ENCODE results near the gene SELP. TPM values are rescaled to one million over a fixed set of nuclear protein-coding genes. Genes with fewer than 3 reads are reported as not detected.

Gene SELP
- total RNA-seq, 1 donor from 2014 or later = not detected

DNA sequence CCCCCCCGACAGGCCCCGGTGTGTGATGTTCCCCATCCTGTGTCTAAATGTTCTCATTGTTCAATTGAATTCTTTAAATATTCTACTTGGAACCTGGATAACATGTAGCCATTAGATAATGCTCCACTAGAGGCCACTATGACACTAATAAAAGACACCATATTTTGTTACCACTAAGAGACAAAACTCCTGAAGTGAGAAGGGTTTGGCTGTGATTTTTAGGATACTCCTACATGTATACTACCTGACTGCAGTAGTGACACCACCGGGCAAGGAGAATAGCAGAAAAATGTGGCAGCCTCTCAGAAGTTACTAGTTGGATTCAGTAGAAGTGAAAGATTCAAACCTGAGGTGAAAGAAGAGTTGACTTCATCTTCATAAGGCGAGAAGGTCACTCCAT is 79.6 kb downstream of the SELP start:
- H3K27me3 ChIP-seq (ENCODE audit: control insufficient read depth, insufficient read depth, low read length) = no peaks in the 10 kb centered on the region
- H3K36me3 ChIP-seq (ENCODE audit: control insufficient read depth, insufficient read depth, low read length) = no peaks in the 10 kb centered on the region
- no peak overlapping the region for H3K4me3 ChIP-seq (ENCODE audit: low read depth, low read length)
- no peak for DNase-seq (ENCODE audit: low read depth)
- TF ChIP-seq, protein P1, sequence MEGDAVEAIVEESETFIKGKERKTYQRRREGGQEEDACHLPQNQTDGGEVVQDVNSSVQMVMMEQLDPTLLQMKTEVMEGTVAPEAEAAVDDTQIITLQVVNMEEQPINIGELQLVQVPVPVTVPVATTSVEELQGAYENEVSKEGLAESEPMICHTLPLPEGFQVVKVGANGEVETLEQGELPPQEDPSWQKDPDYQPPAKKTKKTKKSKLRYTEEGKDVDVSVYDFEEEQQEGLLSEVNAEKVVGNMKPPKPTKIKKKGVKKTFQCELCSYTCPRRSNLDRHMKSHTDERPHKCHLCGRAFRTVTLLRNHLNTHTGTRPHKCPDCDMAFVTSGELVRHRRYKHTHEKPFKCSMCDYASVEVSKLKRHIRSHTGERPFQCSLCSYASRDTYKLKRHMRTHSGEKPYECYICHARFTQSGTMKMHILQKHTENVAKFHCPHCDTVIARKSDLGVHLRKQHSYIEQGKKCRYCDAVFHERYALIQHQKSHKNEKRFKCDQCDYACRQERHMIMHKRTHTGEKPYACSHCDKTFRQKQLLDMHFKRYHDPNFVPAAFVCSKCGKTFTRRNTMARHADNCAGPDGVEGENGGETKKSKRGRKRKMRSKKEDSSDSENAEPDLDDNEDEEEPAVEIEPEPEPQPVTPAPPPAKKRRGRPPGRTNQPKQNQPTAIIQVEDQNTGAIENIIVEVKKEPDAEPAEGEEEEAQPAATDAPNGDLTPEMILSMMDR (IDR thresholded peaks at IDR 0.05; ENCODE audit: insufficient read depth, low read length, poor library complexity, severe bottlenecking) = peak; percentile 56

- no peaks in the 10 kb centered on the region for H3K36me3 ChIP-seq (ENCODE audit: control insufficient read depth, insufficient read depth, low read length)
- no peak overlapping the region for H3K4me3 ChIP-seq (ENCODE audit: low read depth, low read length)
- TF ChIP-seq, protein P1 (IDR thresholded peaks at IDR 0.05; ENCODE audit: insufficient read depth, low read length, poor library complexity, severe bottlenecking) = no peak
- H3K27me3 ChIP-seq (ENCODE audit: control insufficient read depth, insufficient read depth, low read length) = no peaks in the 10 kb centered on the region
- DNase-seq (ENCODE audit: low read depth) = no peak
Observed at GRCh38 chr1:169548282-169548681, 81.6 kb downstream of the SELP start.

- no peak overlapping the region for H3K4me3 ChIP-seq (ENCODE audit: low read depth, low read length)
- H3K36me3 ChIP-seq (ENCODE audit: control insufficient read depth, insufficient read depth, low read length) = no peaks in the 10 kb centered on the region
- DNase-seq (ENCODE audit: low read depth) = peak; percentile 29
- TF ChIP-seq, protein P1 (IDR thresholded peaks at IDR 0.05; ENCODE audit: insufficient read depth, low read length, poor library complexity, severe bottlenecking) = peak; percentile 73
- no peaks in the 10 kb centered on the region for H3K27me3 ChIP-seq (ENCODE audit: control insufficient read depth, insufficient read depth, low read length)
Observed at GRCh38 chr1:169546087-169546995, 83.6 kb downstream of the SELP start.

- Histone ChIP-seq H3K4me3 (ENCODE audit: low read depth, low read length) (no peak overlapping the region), H3K36me3 (ENCODE audit: control insufficient read depth, insufficient read depth, low read length) (no peaks in the 10 kb centered on the region), H3K27me3 (ENCODE audit: control insufficient read depth, insufficient read depth, low read length) (no peaks in the 10 kb centered on the region)
- no peak for DNase-seq (ENCODE audit: low read depth)
- TF ChIP-seq, protein P1 (IDR thresholded peaks at IDR 0.05; ENCODE audit: insufficient read depth, low read length, poor library complexity, severe bottlenecking) = no peak
Observed at GRCh38 chr1:169545472-169545871, 84.5 kb downstream of the SELP start.

DNA sequence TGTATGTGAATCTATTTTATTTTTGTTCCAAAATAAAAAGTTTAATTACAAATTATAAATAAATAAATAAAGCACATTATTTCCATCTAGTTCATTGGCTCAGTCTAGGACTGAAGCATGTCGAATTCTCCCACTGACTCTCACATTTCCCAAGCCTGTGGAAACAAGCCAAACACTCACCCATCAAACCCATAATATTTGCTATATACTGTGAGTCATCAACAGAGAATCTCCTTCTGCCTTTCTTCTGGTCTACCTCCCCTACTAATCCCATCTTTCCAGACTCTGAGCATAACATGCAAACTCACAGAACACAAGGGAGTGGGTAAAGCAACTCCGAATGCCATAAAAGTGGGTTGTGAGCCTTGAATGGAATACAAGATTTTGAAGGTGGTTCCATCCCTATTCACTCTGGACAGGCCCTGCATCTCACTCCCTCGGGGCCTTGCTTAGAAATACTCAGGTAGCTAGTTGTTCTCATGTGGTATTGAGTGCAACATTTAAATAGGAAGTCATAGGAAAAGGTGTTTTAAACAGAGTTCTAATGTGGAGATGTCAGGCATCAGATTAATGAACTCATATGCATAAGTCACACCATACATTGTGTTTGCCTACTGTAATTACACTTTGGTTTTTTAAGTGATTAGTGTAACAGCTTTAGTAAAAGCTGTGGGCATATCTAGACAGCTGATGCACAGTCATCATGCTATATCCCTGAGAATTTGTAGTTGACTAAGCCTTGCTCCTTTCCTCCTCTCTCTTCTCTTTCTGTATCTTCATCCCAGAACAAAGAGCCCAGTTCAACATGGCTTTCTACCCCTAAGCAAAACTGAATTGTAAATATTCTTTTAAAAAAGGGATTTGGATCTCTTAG is 90.7 kb downstream of the SELP start:
- DNase-seq (ENCODE audit: low read depth) = peak; percentile 41

More for the DNA sequence above, 90.7 kb downstream of the SELP start:
- no peaks in the 10 kb centered on the region for H3K36me3 ChIP-seq (ENCODE audit: control insufficient read depth, insufficient read depth, low read length)
- no peak overlapping the region for H3K4me3 ChIP-seq (ENCODE audit: low read depth, low read length)
- TF ChIP-seq, protein P1 (IDR thresholded peaks at IDR 0.05; ENCODE audit: insufficient read depth, low read length, poor library complexity, severe bottlenecking) = no peak
- no peaks in the 10 kb centered on the region for H3K27me3 ChIP-seq (ENCODE audit: control insufficient read depth, insufficient read depth, low read length)

Other genes with a start within 250 kb of the SELP start
- gene CCDC181, start 202.7 kb downstream of the SELP start, total RNA-seq = 3.4 and 4.8 TPM in 2 replicates
- 23.9 and 26.8 TPM in 2 replicates for gene SLC19A2, start 144.2 kb downstream of the SELP start, total RNA-seq
- not detected in 2 replicates for gene F5, start 43.6 kb downstream of the SELP start, total RNA-seq
- not detected in 2 replicates for gene SELL, start 81.5 kb upstream of the SELP start, total RNA-seq
- gene SELE, start 104.0 kb upstream of the SELP start, total RNA-seq = not detected in 2 replicates
- 8.8 and 12.6 TPM in 2 replicates for gene METTL18, start 164.8 kb upstream of the SELP start, total RNA-seq

Data from kidney epithelial cell (primary cell).